ENCODE results near the gene FBXO46. TPM values are rescaled to one million over a fixed set of nuclear protein-coding genes. Genes with fewer than 3 reads are reported as not detected.
A peak's percentile ranks its signal among the peaks of the same experiment; 100 is the strongest.

The FBXO46 gene
- total RNA-seq, 4 donors from 2014 or later: 13.7 to 22.3 (median 17.4) TPM

- 63 to 64% methylated on average over 7 of the region's 7 CpGs for WGBS, 2 donors
- DNase-seq: no peak
- Histone ChIP-seq H3K4me3 (replicated peaks in 1 of 3) (no peak overlapping the region), H3K27me3 (peaks cover 7% of the 10 kb centered on the region), H3K9me3 (no peaks in the 10 kb centered on the region), H3K27ac (no peak overlapping the region), H3K36me3 (no peaks in the 10 kb centered on the region), H3K4me1 (peaks cover 7 to 17% of the 10 kb centered on the region in 2 donors)
- TF ChIP-seq, protein P1, sequence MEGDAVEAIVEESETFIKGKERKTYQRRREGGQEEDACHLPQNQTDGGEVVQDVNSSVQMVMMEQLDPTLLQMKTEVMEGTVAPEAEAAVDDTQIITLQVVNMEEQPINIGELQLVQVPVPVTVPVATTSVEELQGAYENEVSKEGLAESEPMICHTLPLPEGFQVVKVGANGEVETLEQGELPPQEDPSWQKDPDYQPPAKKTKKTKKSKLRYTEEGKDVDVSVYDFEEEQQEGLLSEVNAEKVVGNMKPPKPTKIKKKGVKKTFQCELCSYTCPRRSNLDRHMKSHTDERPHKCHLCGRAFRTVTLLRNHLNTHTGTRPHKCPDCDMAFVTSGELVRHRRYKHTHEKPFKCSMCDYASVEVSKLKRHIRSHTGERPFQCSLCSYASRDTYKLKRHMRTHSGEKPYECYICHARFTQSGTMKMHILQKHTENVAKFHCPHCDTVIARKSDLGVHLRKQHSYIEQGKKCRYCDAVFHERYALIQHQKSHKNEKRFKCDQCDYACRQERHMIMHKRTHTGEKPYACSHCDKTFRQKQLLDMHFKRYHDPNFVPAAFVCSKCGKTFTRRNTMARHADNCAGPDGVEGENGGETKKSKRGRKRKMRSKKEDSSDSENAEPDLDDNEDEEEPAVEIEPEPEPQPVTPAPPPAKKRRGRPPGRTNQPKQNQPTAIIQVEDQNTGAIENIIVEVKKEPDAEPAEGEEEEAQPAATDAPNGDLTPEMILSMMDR (IDR thresholded peaks at IDR 0.05): no peak
- TF ChIP-seq POLR2A (IDR thresholded peaks at IDR 0.05): no peak
- intact Hi-C loops (cut with DNase I): no loop called here
These were observed 55.8 kb downstream of the FBXO46 start for GRCh38 chr19:45674946-45675345.

GRCh38 chr19:45670670-45671453 is 59.8 kb downstream of the FBXO46 start:
- Histone ChIP-seq H3K27me3 (peaks cover 19% of the 10 kb centered on the region), H3K9me3 (no peaks in the 10 kb centered on the region), H3K36me3 (no peaks in the 10 kb centered on the region), H3K27ac (no peak overlapping the region), H3K4me1 (peaks cover 6 to 21% of the 10 kb centered on the region in 2 donors), H3K4me3 (replicated peaks in 1 of 3) (no peak overlapping the region)
- intact Hi-C loops (cut with DNase I): no loop called here
- TF ChIP-seq POLR2A (IDR thresholded peaks at IDR 0.05): no peak
- DNase-seq: peak; percentile 20 to 21
- WGBS, 2 donors: 14 to 19% methylated on average over 28 to 37 of the region's 42 CpGs

GRCh38 chr19:45668342-45668871 is 62.3 kb downstream of the FBXO46 start:
- Histone ChIP-seq H3K4me3 (replicated peaks in 1 of 3) (no peak overlapping the region), H3K27ac (no peak overlapping the region), H3K36me3 (no peaks in the 10 kb centered on the region), H3K4me1 (peaks cover 6 to 21% of the 10 kb centered on the region in 2 donors), H3K9me3 (no peaks in the 10 kb centered on the region), H3K27me3 (peaks cover 19% of the 10 kb centered on the region)
- intact Hi-C loops (cut with DNase I): no loop called here
- DNase-seq: no peak
- 2 to 3% methylated on average over 18 to 19 of the region's 19 CpGs for WGBS, 2 donors
- no peak for TF ChIP-seq POLR2A (IDR thresholded peaks at IDR 0.05)
- TF ChIP-seq, protein P1 (IDR thresholded peaks at IDR 0.05): no peak

GRCh38 chr19:45667620-45668341 is 62.9 kb downstream of the FBXO46 start, which contains the start of gene GIPR:
GIPR (plus strand) TSS chr19:45668221; CDS start chr19:45669521, 1,300 bp downstream.
- TF ChIP-seq, protein P1 (IDR thresholded peaks at IDR 0.05): no peak
- no peak for TF ChIP-seq POLR2A (IDR thresholded peaks at IDR 0.05)
- H3K9me3 ChIP-seq: no peaks in the 10 kb centered on the region
- H3K36me3 ChIP-seq: no peaks in the 10 kb centered on the region
- 26 to 31% methylated on average over 6 to 8 of the region's 15 CpGs for WGBS, 2 donors
- H3K4me1 ChIP-seq: peaks cover 6 to 21% of the 10 kb centered on the region in 2 donors
- H3K4me3 ChIP-seq (replicated peaks in 1 of 3): peak within 1 kb of the TSS in 1 of 3 donors; percentile 17
- H3K27me3 ChIP-seq: peaks cover 19% of the 10 kb centered on the region
- intact Hi-C loops (cut with DNase I): no loop called here
- no peak within 1 kb of the TSS for H3K27ac ChIP-seq
- DNase-seq: no peak

GRCh38 chr19:45664575-45664974 is 66.1 kb downstream of the FBXO46 start:
- WGBS, 2 donors: 65 to 80% methylated on average over 7 of the region's 7 CpGs
- Histone ChIP-seq H3K9me3 (no peaks in the 10 kb centered on the region), H3K4me1 (peaks cover 6 to 20% of the 10 kb centered on the region in 2 donors), H3K27ac (no peak overlapping the region), H3K4me3 (replicated peaks in 1 of 3) (no peak overlapping the region), H3K27me3 (peaks cover 11% of the 10 kb centered on the region), H3K36me3 (no peaks in the 10 kb centered on the region)
- no peak for DNase-seq
- TF ChIP-seq POLR2A (IDR thresholded peaks at IDR 0.05): no peak
- TF ChIP-seq, protein P1 (IDR thresholded peaks at IDR 0.05): no peak
- intact Hi-C loops (cut with DNase I): no loop called here

Data from thyroid gland (tissue), 4 donors.